K562 (cell line): Measurements from ENCODE around the gene PPP3CB. TPM values are rescaled to one million over a fixed set of nuclear protein-coding genes. Genes with fewer than 3 reads are reported as not detected.

Experiments
- CHD4 ChIP-seq: fragments of 200-600 bp; sonication (generic); IDR thresholded peaks from 3 replicates; pipeline ENCODE4 v1.6.1; 2012; ENCODE audit warnings: low read depth, mild to moderate bottlenecking, mixed read lengths, low read length, inconsistent platforms; ENCODE audit not compliant: insufficient read depth, insufficient replicate concordance, poor library complexity, severe bottlenecking
- E2F4 ChIP-seq: sonication (generic); formaldehyde crosslinking; IDR thresholded peaks from 2 replicates; pipeline ENCODE4 v1.8.0; 2022; ENCODE audit warnings: mild to moderate bottlenecking, low read depth, missing genetic modification reagents
- E4F1 ChIP-seq: fragments of 250-450 bp; sonication (Bioruptor Pico); IDR thresholded peaks from 2 replicates; pipeline ENCODE4 v1.5.0; 2021; ENCODE audit warnings: mild to moderate bottlenecking, borderline replicate concordance
- ETS1 ChIP-seq: conservative IDR thresholded peaks from 2 replicates; pipeline ENCODE4 v1.6.1; 2011; ENCODE audit warnings: low read depth, mild to moderate bottlenecking, low read length; ENCODE audit not compliant: control insufficient read depth
- TAF15 ChIP-seq: fragments of 200-400 bp; formaldehyde crosslinking; IDR thresholded peaks from 2 replicates; pipeline ENCODE4 v1.6.1; 2017; ENCODE audit warnings: mild to moderate bottlenecking, low read depth, low read length, moderate library complexity
- TEAD2 ChIP-seq: fragments of 450-650 bp; IDR thresholded peaks from 2 replicates; pipeline ENCODE4 v1.6.1; 2016; ENCODE audit warnings: missing genetic modification characterization, control low read depth, missing compliant biosample characterization
- ZNF239 ChIP-seq: fragments of 250-450 bp; sonication (Bioruptor Pico); IDR thresholded peaks from 2 replicates; pipeline ENCODE4 v1.4.0; 2020; ENCODE audit warnings: mild to moderate bottlenecking
- polyA plus RNA-seq, 8 experiments: library from polyadenylated mRNA; depleted of rRNA in 4 of 8; stranded (reverse) in 5 of 8; unstranded in 3 of 8; fragments of >200 nt; fragmentation: Nextera tagmentation in 2 of 8; fragmentation: Illumina TruSeq in 1 of 8; extraction: Ambion mirVana in 2 of 8; extraction: Trizol in 1 of 8; gene quantifications; 2 replicates each; pipeline versions ENCODE4 v1.2.1 to v1.2.3, GENCODE V29; 2011 to 2014; ENCODE audit warnings: inconsistent platforms in 1 of 8, missing spikeins in 1 of 8
- total RNA-seq, 7 experiments: library from RNA; depleted of rRNA in 6 of 7; stranded (reverse); fragments of >200 nt in 6 of 7; fragmentation: Illumina TruSeq in 2 of 7; extraction: Trizol in 2 of 7; gene quantifications; 2 replicates each; pipeline versions ENCODE4 v1.2.1 to v1.2.3, GENCODE V29; 2011 to 2021; ENCODE audit warnings: low replicate concordance in 1 of 7

The PPP3CB gene
- total and polyA plus RNA-seq, 9 of the 15 experiments (the other 6 are each of a cell fraction or from before 2014, with no cell fraction given) = 9.6 to 27.6 (median 17.8) TPM

GRCh38 chr10:73478636-73479035 lies 17.2 kb downstream of the PPP3CB start (continued):
- TF ChIP-seq E4F1 (CRISPR knock-in tag) = no peak
- no peak for TF ChIP-seq CHD4
- TF ChIP-seq ZNF239 (CRISPR knock-in tag) = no peak
- no peak for TF ChIP-seq E2F4
- TF ChIP-seq TEAD2 (tag) = no peak
- no peak for TF ChIP-seq ETS1
- no peak for TF ChIP-seq TAF15
